Fibroblast of gingiva (primary cell): ENCODE results near the gene C6orf141.
"Not testable (repeated sequence)": the region's sequence is repeated elsewhere in the genome, so short reads cannot be mapped to it uniquely, and the experiment has no call there.

ENCODE experiments used
- DNase-seq: peaks from one replicate; pipeline ENCODE4 v3.0.0-alpha.2; 2011; ENCODE audit warnings: low read depth

The C6orf141 gene

DNA sequence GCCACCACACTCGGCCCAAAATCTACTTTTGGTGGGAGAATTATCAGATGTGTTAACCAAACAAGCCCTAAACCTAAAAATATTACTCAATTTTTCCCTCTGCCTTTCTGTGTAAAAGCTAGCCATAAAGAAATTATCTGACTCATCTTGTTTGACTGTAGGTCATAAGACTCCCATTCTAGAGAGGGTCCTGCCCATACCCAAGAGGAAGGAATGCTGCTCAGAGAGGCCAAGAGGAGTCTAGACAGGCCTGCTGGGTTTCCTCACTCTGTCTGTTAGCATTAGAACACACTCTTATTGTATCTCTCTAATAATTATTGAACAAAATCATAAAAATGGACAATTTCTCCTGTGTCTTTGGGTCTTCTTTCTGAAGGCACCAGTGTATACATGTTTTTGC lies 26.1 kb downstream of the C6orf141 start:
- no peak for DNase-seq

GRCh38 chr6:49579649-49580048 lies 29.2 kb downstream of the C6orf141 start:
- no peak for DNase-seq

- DNase-seq = no peak
Measured at GRCh38 chr6:49582529-49582928, 32.1 kb downstream of the C6orf141 start.

GRCh38 chr6:49587262-49587661 lies 36.8 kb downstream of the C6orf141 start:
- DNase-seq = not testable (repeated sequence)
